Measurements from ENCODE around the gene FAM47E. TPM values are rescaled to one million over a fixed set of nuclear protein-coding genes. Genes with fewer than 3 reads are reported as not detected.

Gene FAM47E
- total and polyA plus RNA-seq, 2 donors from 2014 or later: 10.4 to 15.0 TPM

- peaks cover 0 to 18% (median under 1%) of the 10 kb centered on the region in 3 donors for H3K4me1 ChIP-seq (ENCODE audit: control insufficient read depth in 2 of 3, insufficient read depth in 2 of 3, low read depth in 1 of 3, low read length in 3 of 3)
- H3K9ac ChIP-seq (ENCODE audit: low read length in 3 of 3): no peak overlapping the region
- FAIRE-seq: no peak
- DNase-seq: no peak
- H3K27me3 ChIP-seq (ENCODE audit: control insufficient read depth, insufficient read depth, low read length): no peaks in the 10 kb centered on the region
- TF ChIP-seq, protein P1, sequence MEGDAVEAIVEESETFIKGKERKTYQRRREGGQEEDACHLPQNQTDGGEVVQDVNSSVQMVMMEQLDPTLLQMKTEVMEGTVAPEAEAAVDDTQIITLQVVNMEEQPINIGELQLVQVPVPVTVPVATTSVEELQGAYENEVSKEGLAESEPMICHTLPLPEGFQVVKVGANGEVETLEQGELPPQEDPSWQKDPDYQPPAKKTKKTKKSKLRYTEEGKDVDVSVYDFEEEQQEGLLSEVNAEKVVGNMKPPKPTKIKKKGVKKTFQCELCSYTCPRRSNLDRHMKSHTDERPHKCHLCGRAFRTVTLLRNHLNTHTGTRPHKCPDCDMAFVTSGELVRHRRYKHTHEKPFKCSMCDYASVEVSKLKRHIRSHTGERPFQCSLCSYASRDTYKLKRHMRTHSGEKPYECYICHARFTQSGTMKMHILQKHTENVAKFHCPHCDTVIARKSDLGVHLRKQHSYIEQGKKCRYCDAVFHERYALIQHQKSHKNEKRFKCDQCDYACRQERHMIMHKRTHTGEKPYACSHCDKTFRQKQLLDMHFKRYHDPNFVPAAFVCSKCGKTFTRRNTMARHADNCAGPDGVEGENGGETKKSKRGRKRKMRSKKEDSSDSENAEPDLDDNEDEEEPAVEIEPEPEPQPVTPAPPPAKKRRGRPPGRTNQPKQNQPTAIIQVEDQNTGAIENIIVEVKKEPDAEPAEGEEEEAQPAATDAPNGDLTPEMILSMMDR (IDR thresholded peaks at IDR 0.05; ENCODE audit: borderline replicate concordance, extremely low read depth, insufficient read depth): no peak
- intact Hi-C loops (cut with DNase I): no loop called here
- no peaks in the 10 kb centered on the region for H3K36me3 ChIP-seq (ENCODE audit: control insufficient read depth in 2 of 3, insufficient read depth in 3 of 3, low read length in 3 of 3)
- H3K9me3 ChIP-seq (ENCODE audit: control insufficient read depth in 2 of 3, insufficient read depth in 1 of 3, low read length in 3 of 3): no peaks in the 10 kb centered on the region
- no peak overlapping the region for H3K4me3 ChIP-seq (ENCODE audit: low read length in 3 of 3)
- H3K27ac ChIP-seq (ENCODE audit: low read depth in 2 of 2, low read length in 2 of 2): no peak overlapping the region
These were observed 60.9 kb downstream of the FAM47E start for GRCh38 chr4:76312457-76312856.

GRCh38 chr4:76313547-76313946 is 62.0 kb downstream of the FAM47E start:
- Histone ChIP-seq H3K4me1 (ENCODE audit: control insufficient read depth in 2 of 3, insufficient read depth in 2 of 3, low read depth in 1 of 3, low read length in 3 of 3) (peaks cover 0 to 14% (median 0%) of the 10 kb centered on the region in 3 donors), H3K9ac (ENCODE audit: low read length in 3 of 3) (no peak overlapping the region), H3K36me3 (ENCODE audit: control insufficient read depth in 2 of 3, insufficient read depth in 3 of 3, low read length in 3 of 3) (no peaks in the 10 kb centered on the region), H3K27me3 (ENCODE audit: control insufficient read depth, insufficient read depth, low read length) (no peaks in the 10 kb centered on the region), H3K9me3 (ENCODE audit: control insufficient read depth in 2 of 3, insufficient read depth in 1 of 3, low read length in 3 of 3) (no peaks in the 10 kb centered on the region), H3K4me3 (ENCODE audit: low read length in 3 of 3) (no peak overlapping the region), H3K27ac (ENCODE audit: low read depth in 2 of 2, low read length in 2 of 2) (no peak overlapping the region)
- no peak for DNase-seq
- intact Hi-C loops (cut with DNase I): no loop called here
- FAIRE-seq: no peak
- TF ChIP-seq, protein P1 (IDR thresholded peaks at IDR 0.05; ENCODE audit: borderline replicate concordance, extremely low read depth, insufficient read depth): no peak

GRCh38 chr4:76315267-76315918 is 63.9 kb downstream of the FAM47E start:
- DNase-seq: no peak
- Histone ChIP-seq H3K9ac (ENCODE audit: low read length in 3 of 3) (no peak overlapping the region), H3K4me3 (ENCODE audit: low read length in 3 of 3) (no peak overlapping the region), H3K4me1 (ENCODE audit: control insufficient read depth in 2 of 3, insufficient read depth in 2 of 3, low read depth in 1 of 3, low read length in 3 of 3) (peaks cover 0 to 7% (median 0%) of the 10 kb centered on the region in 3 donors), H3K9me3 (ENCODE audit: control insufficient read depth in 2 of 3, insufficient read depth in 1 of 3, low read length in 3 of 3) (no peaks in the 10 kb centered on the region), H3K27ac (ENCODE audit: low read depth in 2 of 2, low read length in 2 of 2) (no peak overlapping the region), H3K36me3 (ENCODE audit: control insufficient read depth in 2 of 3, insufficient read depth in 3 of 3, low read length in 3 of 3) (no peaks in the 10 kb centered on the region), H3K27me3 (ENCODE audit: control insufficient read depth, insufficient read depth, low read length) (no peaks in the 10 kb centered on the region)
- TF ChIP-seq, protein P1 (IDR thresholded peaks at IDR 0.05; ENCODE audit: borderline replicate concordance, extremely low read depth, insufficient read depth): no peak
- intact Hi-C loops (cut with DNase I): no loop called here
- no peak for FAIRE-seq

All from kidney (tissue), 14 donors.